ENCODE measurements around the gene PDE6D.
A peak's percentile ranks its signal among the peaks of the same experiment; 100 is the strongest.
"Not testable (repeated sequence)": the region's sequence is repeated elsewhere in the genome, so short reads cannot be mapped to it uniquely, and the experiment has no call there.

Gene PDE6D

DNA sequence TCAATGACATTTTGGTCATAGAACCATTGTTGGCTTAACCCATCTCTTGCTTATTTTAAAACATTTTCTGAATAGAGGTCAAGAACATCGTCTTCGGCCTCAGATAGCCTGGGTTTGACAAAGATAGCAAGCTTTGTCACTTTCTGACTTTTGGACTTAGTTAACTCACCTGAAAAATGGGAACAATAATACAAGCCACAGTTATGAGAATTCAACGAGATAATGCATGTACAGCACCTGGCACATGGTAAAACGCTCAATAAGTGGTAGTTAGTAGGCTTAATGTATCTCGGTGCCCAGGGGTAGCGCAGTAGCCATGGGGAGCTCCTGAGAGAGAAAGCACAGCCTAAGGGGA is 4.7 kb upstream of the PDE6D start:
- Mint-ChIP-seq H3K4me1 (peaks cover 72% of the 10 kb centered on the region), H3K27ac (peak overlapping the region; percentile 94), H3K27me3 (no peaks in the 10 kb centered on the region), H3K9me3 (no peaks in the 10 kb centered on the region), H3K4me3 (peak overlapping the region; percentile 97), H3K36me3 (peaks cover 5% of the 10 kb centered on the region)

DNA sequence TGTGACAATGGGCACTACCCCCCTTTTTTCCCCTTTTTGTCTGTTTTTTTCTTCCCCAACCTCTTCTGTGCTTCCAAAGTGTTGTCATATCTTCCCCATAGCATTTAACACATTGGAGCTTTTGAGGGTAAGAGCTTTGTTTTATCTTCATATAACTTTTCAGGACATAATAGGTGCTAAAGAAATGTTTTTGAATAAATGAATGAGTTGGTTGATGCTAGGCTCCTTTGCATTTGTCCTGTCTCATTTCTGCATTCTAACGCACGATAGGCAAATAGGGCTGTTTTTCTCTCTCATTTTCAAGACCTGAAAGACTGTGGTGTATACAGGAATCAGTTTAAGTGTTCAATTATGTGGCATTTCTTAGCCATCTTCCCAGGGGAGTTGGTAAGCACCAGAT is 4.3 kb upstream of the PDE6D start:
- H3K27me3 Mint-ChIP-seq: no peaks in the 10 kb centered on the region
- no peaks in the 10 kb centered on the region for H3K9me3 Mint-ChIP-seq
- H3K4me1 Mint-ChIP-seq: peaks cover 72% of the 10 kb centered on the region
- H3K36me3 Mint-ChIP-seq: peaks cover 5% of the 10 kb centered on the region
- peak overlapping the region; percentile 94 for H3K27ac Mint-ChIP-seq
- H3K4me3 Mint-ChIP-seq: peak overlapping the region; percentile 97

DNA sequence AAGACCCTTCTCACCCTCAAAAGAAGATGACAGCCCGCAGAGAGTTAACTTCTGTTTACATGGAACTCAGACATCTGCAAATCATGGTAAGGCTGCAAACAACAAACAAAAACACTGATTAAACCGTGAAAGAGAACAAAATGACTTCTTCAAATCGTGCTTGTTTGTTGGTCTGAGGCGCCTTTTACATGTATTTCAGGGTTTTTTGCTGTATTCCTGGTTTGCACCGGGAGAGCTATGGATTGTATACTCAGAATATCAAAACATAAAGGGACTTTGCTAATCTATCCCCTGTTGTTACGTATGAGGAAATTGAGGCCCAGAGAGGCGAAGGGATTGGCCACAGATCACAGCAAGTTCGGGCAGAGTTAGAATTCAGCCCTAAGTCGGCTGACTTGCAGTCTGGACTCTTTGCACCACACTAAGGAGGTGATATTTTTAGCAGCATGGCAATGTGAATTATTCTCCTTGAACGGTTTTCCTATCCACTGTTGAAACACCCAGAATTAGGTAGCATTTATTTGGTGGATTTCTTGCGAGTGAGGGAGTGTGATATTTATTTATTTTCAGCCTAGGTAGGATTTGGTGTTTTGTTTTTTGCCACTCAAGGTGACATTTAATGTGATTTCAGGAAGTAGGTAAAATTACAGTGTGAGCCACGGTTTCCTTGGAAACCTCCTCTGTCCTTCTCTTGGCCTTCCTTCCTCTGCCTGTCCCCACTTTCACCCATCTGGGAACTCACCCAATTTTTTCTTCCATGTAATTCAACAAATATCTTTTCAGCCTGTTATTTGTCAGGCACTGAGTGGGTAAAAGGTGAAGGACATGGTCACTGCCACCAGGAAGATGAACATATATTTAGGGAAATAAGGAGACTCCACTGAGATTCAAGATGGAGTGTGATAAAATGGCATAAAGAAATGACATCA is 980 bp upstream of the PDE6D start:
- Mint-ChIP-seq H3K4me3 (peak overlapping the region; percentile 98), H3K27ac (peak overlapping the region; percentile 96), H3K4me1 (peaks cover 65% of the 10 kb centered on the region)

DNA sequence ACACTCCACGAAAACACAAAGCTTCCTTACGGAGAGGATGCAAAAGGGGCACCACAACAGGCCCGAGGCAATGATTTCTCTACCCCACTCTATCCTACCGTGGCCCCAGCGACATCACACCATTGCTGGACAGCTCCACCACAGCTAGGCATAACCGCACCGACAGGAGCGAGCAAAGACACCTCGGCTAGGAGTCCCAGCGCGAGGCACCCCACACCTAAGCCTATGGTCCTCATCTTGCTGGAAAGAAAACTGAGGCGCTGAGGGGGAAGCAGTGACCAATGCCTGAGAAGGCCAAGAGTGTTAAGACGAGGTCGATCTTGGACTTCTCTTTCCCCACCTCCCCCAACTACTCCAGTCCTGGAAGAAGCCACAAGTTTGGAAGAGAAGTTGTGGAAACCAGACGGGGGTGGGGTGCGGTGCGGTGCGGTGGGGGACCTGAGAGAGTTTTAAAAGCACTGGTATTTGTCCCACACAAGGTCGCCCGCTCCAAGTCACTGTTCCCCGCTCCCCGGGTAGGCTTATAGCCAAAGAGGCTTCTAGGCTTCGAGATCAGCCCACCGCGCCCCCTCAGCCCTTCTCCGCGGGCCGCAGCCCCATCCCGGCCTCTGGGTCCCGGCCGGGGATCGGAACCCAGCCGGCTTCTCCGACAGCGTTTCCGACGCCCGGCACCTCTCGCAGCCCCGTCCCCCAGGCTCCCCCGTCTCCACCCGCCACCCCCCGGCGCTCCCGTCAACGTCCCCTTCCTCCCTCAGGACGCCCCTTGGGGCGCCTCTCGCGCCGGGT is 766 bp downstream of the PDE6D start:
- Mint-ChIP-seq H3K9me3 (no peaks in the 10 kb centered on the region), H3K4me1 (peaks cover 54% of the 10 kb centered on the region), H3K27me3 (no peaks in the 10 kb centered on the region), H3K36me3 (peaks cover 2% of the 10 kb centered on the region), H3K4me3 (peak overlapping the region; percentile 98), H3K27ac (peak overlapping the region; percentile 8)

More for the DNA sequence above, 980 bp upstream of the PDE6D start:
- no peaks in the 10 kb centered on the region for H3K9me3 Mint-ChIP-seq
- peaks cover 2% of the 10 kb centered on the region for H3K36me3 Mint-ChIP-seq
- no peaks in the 10 kb centered on the region for H3K27me3 Mint-ChIP-seq

DNA sequence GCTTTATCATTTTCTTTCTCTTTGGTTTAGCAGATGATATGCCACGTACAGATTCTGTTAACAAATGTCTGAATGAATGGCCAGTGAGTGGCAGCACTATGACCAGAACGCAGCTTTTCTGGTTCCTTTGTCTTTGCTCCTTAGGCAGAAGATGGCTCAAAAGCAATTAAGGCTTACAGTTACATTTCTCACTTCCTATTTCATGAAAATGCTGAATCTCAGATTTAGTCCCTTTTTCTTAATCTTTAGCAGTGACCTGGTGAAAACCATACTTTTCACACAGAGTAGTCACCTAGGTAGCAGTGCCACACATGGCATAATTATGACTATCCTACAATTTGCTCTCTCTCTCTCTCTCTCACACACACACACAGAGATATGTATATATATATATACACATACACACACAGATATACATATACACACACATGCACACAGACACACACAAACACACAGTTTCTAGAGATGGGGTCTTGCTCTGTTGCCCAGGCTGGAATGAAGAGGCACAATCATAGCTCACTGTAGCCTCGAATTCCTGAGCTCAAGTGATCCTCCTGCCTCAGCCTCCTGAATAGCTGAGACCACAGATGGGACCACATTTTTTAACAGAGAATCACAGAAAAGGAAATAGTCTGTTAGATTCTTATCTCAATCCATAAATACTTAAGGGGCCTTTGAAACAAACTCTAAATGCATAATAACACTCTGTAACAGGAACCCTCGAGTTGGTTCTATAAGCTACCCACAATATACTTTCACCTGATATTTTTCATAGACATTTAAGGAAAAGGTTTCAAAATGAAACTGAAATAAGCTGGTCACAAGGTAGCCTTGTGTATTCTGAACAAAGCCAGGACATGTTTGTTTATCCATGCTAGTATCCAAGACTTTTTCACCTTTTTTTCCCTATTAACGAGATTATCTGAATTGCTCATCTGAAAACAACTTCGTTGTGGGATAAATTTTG is 11.6 kb downstream of the PDE6D start:
- H3K36me3 Mint-ChIP-seq: no peaks in the 10 kb centered on the region
- no peak overlapping the region for H3K27ac Mint-ChIP-seq
- no peaks in the 10 kb centered on the region for H3K9me3 Mint-ChIP-seq
- H3K4me1 Mint-ChIP-seq: peaks cover 26% of the 10 kb centered on the region
- no peak overlapping the region for H3K4me3 Mint-ChIP-seq
- H3K27me3 Mint-ChIP-seq: no peaks in the 10 kb centered on the region

DNA sequence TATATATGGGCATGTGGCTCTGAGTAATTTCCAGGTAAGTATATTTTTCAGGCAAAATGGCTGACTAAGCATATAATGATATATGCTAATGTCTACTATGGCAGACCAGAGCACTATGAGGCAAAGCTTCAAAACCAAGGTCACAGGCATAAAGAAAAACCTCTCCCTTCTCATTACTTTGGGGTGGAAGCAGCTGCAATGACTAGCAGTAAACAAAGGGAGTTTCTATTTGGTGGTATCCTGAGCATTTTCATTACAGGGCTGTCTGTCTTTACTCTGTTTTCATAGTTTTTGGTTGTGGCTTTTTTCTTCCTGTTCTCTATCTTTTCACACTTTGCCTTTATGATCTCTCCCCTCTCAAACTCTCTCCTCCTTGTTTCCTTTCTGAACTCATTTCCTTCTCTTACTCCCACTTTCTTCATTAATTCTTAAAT is 15.6 kb downstream of the PDE6D start:
- H3K4me1 Mint-ChIP-seq: peaks cover 26% of the 10 kb centered on the region
- H3K27me3 Mint-ChIP-seq: no peaks in the 10 kb centered on the region
- H3K9me3 Mint-ChIP-seq: no peaks in the 10 kb centered on the region
- no peak overlapping the region for H3K27ac Mint-ChIP-seq
- H3K36me3 Mint-ChIP-seq: no peaks in the 10 kb centered on the region
- no peak overlapping the region for H3K4me3 Mint-ChIP-seq

DNA sequence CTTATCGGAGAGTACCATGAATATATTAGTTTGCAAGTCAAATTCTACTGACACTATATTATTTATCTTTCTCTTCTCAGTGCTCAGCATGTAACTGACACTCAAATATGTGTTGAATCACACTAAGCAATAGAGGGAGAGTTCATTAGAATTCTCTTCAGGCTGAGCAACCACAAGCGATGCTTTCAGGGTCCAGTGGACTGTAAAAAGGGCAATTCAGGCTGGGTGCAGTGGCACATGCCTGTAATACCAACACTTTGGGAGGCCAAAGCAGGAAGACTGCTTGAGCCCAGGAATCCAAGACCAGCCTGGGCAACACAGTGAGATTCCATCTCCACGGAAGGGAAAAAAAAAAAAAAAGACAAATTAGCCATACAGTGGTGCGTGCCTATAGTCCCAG is 16.3 kb downstream of the PDE6D start:
- Mint-ChIP-seq H3K36me3 (no peaks in the 10 kb centered on the region), H3K27ac (no peak overlapping the region), H3K4me3 (no peak overlapping the region), H3K4me1 (peaks cover 25% of the 10 kb centered on the region), H3K27me3 (no peaks in the 10 kb centered on the region), H3K9me3 (no peaks in the 10 kb centered on the region)

DNA sequence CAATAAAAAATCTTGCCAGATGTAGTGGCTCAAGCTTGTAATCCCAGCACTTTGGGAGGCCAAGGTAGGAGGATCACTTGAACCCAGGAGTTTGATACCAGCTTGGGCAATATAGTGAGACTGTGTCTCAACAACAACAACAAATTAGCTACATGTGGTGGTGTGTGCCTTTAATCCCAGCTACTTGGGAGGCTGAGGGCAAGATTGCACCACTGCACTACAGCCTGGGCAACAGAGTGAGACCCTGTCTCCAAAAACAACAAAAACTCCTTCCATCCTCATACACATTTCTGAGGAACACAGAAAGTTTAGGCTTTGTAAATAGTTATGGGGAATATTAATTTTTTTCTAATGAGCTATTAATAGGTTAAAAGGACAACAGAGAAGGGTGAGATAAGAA is 17.0 kb downstream of the PDE6D start:
- Mint-ChIP-seq H3K27ac (no peak overlapping the region), H3K4me3 (no peak overlapping the region), H3K36me3 (no peaks in the 10 kb centered on the region), H3K4me1 (peaks cover 19% of the 10 kb centered on the region), H3K9me3 (no peaks in the 10 kb centered on the region), H3K27me3 (no peaks in the 10 kb centered on the region)

DNA sequence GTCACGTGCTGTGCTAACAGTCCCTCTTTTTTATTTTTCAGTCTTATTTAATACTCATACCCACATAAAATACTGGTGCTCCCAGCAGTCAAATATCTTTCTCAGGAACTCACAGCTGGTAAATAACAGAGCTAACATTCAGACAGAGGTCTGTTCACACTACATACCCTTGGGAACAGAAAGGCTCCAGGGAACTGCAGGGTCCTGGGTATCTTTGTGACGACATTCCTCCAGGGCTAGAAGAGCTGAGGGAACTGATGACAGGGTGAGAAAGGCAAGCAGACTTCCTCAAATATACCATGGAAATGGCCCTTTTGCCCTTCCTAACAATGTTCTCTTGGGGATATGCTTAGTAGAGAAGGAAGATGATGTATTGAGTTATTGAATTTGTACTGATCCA is 19.3 kb downstream of the PDE6D start:
- H3K9me3 Mint-ChIP-seq: no peaks in the 10 kb centered on the region
- peaks cover 19% of the 10 kb centered on the region for H3K4me1 Mint-ChIP-seq
- H3K27me3 Mint-ChIP-seq: no peaks in the 10 kb centered on the region
- no peak overlapping the region for H3K4me3 Mint-ChIP-seq
- no peaks in the 10 kb centered on the region for H3K36me3 Mint-ChIP-seq
- no peak overlapping the region for H3K27ac Mint-ChIP-seq

DNA sequence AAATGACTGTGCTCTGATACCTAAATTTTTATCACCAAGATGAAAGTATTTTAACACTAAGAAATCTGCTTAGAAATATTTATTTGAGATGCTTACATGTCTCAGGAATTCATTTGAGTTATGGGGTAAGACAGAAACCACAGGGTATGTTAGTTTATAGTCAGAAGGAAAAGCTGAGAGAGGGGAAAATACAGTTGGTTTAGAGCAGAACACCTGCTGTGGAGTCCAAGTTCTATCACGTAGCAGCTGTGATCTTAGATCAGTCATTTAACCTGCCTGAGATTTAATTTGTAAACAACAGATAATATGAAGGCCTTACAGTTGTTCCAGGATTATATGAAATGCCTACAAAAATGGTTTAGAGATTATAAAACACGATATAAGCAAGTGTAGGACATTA is 29.0 kb downstream of the PDE6D start:
- no peaks in the 10 kb centered on the region for H3K9me3 Mint-ChIP-seq
- peaks cover 3% of the 10 kb centered on the region for H3K4me1 Mint-ChIP-seq
- H3K36me3 Mint-ChIP-seq: no peaks in the 10 kb centered on the region
- no peaks in the 10 kb centered on the region for H3K27me3 Mint-ChIP-seq
- no peak overlapping the region for H3K27ac Mint-ChIP-seq
- no peak overlapping the region for H3K4me3 Mint-ChIP-seq

DNA sequence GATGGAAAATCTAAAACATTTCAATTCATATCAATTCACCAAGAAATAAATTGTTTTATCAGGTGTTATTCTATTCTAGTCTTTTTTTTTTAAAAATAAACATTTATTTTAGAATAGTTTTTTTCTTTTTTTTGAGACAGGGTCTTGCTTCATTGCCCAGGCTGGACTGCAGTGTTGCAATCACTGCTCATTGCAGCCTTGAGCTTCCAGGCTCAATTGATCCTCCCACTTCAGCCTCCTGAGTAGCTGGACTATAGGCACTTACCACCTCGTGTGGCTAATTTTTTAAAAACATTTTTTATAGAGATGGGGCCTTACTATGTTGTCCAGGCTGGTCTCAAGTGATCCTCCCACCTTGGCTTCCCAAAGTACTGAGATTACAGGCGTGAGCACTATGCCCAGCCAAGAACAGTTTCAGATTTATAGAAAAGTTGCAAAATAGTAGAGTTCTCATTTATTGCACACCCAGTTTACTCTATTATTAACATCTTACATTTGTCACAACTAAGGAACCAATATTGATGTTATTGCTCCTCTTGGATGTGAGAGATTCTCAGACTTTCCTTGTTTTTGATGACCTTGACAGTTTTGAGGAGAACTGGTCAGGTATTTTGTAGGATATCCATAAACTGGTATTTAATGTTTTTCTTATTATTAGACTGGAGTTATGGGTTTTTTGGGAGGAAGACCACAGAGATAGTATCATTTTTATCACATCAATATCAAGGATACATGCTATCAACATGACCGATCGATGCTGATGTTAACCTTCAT is 29.9 kb downstream of the PDE6D start:
- Mint-ChIP-seq H3K36me3 (no peaks in the 10 kb centered on the region), H3K4me1 (peaks cover 3% of the 10 kb centered on the region)

DNA sequence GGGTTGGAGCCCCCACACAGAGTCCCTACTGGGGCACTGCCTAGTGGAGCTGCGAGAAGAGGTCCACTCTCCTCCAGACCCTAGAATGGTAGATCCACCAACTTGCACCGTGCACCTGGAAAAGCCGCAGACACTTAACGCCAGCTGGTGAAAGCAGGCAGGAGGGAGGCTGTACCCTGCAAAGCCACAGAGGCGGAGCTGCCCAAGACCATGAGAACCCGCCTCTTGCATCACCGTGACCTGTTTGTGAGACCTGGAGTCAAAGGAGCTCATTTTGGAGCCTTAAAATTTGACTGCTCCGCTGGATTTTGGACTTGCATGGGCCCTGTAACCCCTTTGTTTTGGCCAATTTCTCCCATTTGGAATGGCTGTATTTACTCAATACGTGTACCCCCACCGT is 32.1 kb downstream of the PDE6D start:
- not testable (repeated sequence) for H3K9me3 Mint-ChIP-seq, H3K4me3 Mint-ChIP-seq

More for the DNA sequence above, 29.9 kb downstream of the PDE6D start:
- H3K27ac Mint-ChIP-seq: no peak overlapping the region
- H3K4me3 Mint-ChIP-seq: no peak overlapping the region
- H3K27me3 Mint-ChIP-seq: no peaks in the 10 kb centered on the region
- no peaks in the 10 kb centered on the region for H3K9me3 Mint-ChIP-seq

DNA sequence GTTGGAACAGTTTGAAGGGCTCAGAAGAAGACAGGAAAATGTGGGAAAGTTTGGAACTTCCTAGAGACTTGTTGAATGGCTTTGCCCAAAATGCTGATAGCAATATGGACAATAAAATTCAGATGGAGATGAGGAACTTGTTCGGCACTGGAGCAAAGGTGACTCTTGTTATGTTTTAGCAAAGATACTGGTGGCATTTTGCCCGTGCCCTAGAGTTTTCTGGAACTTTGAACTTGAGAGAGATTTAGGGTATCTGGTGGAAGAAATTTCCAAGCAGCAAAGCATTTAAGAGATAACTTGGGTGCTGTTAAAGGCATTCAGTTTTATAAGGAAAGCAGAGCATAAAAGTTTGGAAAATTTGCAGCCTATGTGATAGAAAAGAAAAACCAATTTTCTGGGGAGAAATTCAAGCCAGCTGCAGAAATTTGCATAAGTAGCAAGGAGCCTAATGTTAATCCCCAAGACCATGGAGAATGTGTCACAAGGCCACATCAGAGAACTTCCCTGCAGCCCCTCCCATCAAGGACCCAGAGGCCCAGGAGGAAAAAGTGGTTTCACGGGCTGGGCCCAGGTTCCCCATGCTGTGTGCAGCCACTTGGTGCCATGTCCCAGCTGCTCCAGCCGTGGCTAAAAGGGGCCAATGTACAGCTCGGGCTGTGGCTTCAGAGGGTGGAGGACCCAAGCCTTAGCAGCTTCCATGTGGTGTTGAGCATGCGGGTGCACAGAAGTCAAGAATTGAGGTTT is 32.8 kb downstream of the PDE6D start:
- H3K27me3 Mint-ChIP-seq, H3K36me3 Mint-ChIP-seq, H3K9me3 Mint-ChIP-seq, H3K27ac Mint-ChIP-seq, H3K4me3 Mint-ChIP-seq, H3K4me1 Mint-ChIP-seq: not testable (repeated sequence)

More for the DNA sequence above, 32.1 kb downstream of the PDE6D start:
- not testable (repeated sequence) for H3K4me1 Mint-ChIP-seq, H3K36me3 Mint-ChIP-seq, H3K27ac Mint-ChIP-seq, H3K27me3 Mint-ChIP-seq

All from activated naive CD4-positive, alpha-beta T cell treated with anti-CD3 and anti-CD28 coated beads, Interleukin-2, amount 50 U/mL, for 24 hours (primary cell).